Lung (tissue), 12 donors: Measurements from ENCODE around the gene GAREM2. TPM values are rescaled to one million over a fixed set of nuclear protein-coding genes. Genes with fewer than 3 reads are reported as not detected.

Experiments
- ATAC-seq: fragments of 200-7000 bp; cut with Tn5 transposase; one replicate; pipeline ENCODE4 v1.9.1; 2020; ENCODE audit warnings: moderate number of reproducible peaks; ENCODE audit not compliant: insufficient read depth, low FRiP score
- DNase-seq, 3 donors: peaks; one replicate each; pipeline ENCODE4 v3.0.0-alpha.2; 2013 to 2017
- H3K27ac ChIP-seq, 2 donors: one replicate each; pipeline ENCODE4 v1.5.1; 2013; ENCODE audit warnings: mild to moderate bottlenecking in 2 of 2, moderate library complexity in 2 of 2, control low read depth in 1 of 2, inconsistent platforms in 1 of 2, low read depth in 1 of 2, low read length in 1 of 2
- H3K27me3 ChIP-seq, 3 donors: one replicate each; pipeline ENCODE4 v1.5.1; 2013; ENCODE audit warnings: low read length in 2 of 3; ENCODE audit not compliant: control insufficient read depth in 3 of 3, insufficient read depth in 3 of 3
- H3K36me3 ChIP-seq, 4 donors: one replicate each; pipeline ENCODE4 v1.5.1; 2013; ENCODE audit warnings: low read length in 4 of 4, mild to moderate bottlenecking in 1 of 4, moderate library complexity in 1 of 4; ENCODE audit not compliant: control insufficient read depth in 4 of 4, insufficient read depth in 4 of 4
- H3K4me1 ChIP-seq, 5 donors: one replicate each; pipeline ENCODE4 v1.5.1; 2013; ENCODE audit warnings: low read length in 5 of 5, mild to moderate bottlenecking in 2 of 5, moderate library complexity in 1 of 5; ENCODE audit not compliant: control insufficient read depth in 5 of 5, insufficient read depth in 5 of 5
- H3K4me3 ChIP-seq: one replicate; pipeline ENCODE4 v1.5.1; 2013; ENCODE audit warnings: mild to moderate bottlenecking, control low read depth, moderate library complexity
- H3K9ac ChIP-seq, 2 donors: one replicate each; pipeline ENCODE4 v1.5.1; 2013; ENCODE audit warnings: low read length in 2 of 2, control low read depth in 1 of 2; ENCODE audit not compliant: insufficient read depth in 1 of 2
- H3K9me3 ChIP-seq, 4 donors: one replicate each; pipeline ENCODE4 v1.5.1; 2013; ENCODE audit warnings: low read length in 3 of 4, mild to moderate bottlenecking in 1 of 4, moderate library complexity in 1 of 4; ENCODE audit not compliant: control insufficient read depth in 4 of 4, insufficient read depth in 3 of 4
- WGBS, 2 donors: extraction: QIAGEN DNeasy Blood & Tissue Kit; methylation state at CpG; one replicate each; pipeline ENCODE4 v1.1.7; 2013; 5-methylcytosine and 5-hydroxymethylcytosine counted together
- polyA plus RNA-seq, 2 donors: library from polyadenylated mRNA; stranded (reverse); fragments of 200-250 nt; gene quantifications; one replicate each; pipeline ENCODE4 v1.2.1, GENCODE V29; 2013
- total RNA-seq, 2 donors: library from RNA; depleted of rRNA in 1 of 2; stranded (reverse); fragments of >200 nt in 1 of 2; gene quantifications; one replicate each; pipeline ENCODE4 v1.2.1, GENCODE V29; 2014 to 2021
- TF ChIP-seq, protein P1 (sequence below): IDR thresholded peaks from 2 replicates; pipeline ENCODE4 v1.5.1; 2012; ENCODE audit warnings: mild to moderate bottlenecking; ENCODE audit errors: control extremely low read depth, extremely low read depth
- donor health status: control.
- donor health status: control.
- donor health status: Bipolar disorder and iron deficiency.
- donor health status: healthy.
- donor health status: DM: yes; HTN: yes; CAD: no.

The GAREM2 gene
- total and polyA plus RNA-seq, 4 donors: 0.37 to 2.8 (median 1.3) TPM

DNA sequence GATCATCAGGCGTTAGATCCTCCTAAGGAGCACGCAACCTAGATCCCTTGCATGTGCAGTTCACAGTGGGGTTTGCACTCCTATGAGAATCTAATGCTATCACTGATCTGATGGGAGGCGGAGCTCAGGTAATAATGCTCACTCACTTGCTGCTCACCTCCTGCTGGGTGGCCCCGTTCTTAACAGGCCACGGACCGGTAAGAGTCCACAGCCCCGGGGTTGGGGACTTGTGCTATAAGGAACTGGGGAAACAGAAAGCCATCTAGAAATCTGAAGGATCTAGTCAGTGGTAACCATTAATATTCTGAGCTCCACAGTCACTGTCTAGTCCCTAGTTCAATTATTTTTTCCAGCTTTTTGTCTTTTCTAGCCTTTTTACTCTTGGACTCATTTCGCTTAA, 44.7 kb upstream of the GAREM2 start:
- Histone ChIP-seq H3K9me3 (no peaks in the 10 kb centered on the region), H3K4me3 (no peak overlapping the region), H3K9ac (no peak overlapping the region), H3K4me1 (peaks cover 0 to 14% (median 0%) of the 10 kb centered on the region in 5 donors), H3K27me3 (no peaks in the 10 kb centered on the region), H3K36me3 (peaks cover 4 to 9% (median 6%) of the 10 kb centered on the region in 4 donors), H3K27ac (no peak overlapping the region)
- ATAC-seq (no peak), DNase-seq (no peak)
- TF ChIP-seq, protein P1, sequence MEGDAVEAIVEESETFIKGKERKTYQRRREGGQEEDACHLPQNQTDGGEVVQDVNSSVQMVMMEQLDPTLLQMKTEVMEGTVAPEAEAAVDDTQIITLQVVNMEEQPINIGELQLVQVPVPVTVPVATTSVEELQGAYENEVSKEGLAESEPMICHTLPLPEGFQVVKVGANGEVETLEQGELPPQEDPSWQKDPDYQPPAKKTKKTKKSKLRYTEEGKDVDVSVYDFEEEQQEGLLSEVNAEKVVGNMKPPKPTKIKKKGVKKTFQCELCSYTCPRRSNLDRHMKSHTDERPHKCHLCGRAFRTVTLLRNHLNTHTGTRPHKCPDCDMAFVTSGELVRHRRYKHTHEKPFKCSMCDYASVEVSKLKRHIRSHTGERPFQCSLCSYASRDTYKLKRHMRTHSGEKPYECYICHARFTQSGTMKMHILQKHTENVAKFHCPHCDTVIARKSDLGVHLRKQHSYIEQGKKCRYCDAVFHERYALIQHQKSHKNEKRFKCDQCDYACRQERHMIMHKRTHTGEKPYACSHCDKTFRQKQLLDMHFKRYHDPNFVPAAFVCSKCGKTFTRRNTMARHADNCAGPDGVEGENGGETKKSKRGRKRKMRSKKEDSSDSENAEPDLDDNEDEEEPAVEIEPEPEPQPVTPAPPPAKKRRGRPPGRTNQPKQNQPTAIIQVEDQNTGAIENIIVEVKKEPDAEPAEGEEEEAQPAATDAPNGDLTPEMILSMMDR: no peak
- WGBS, 2 donors: 94 to 97% methylated on average over 8 of the region's 8 CpGs

- Histone ChIP-seq H3K36me3 (peaks cover 4 to 9% (median 7%) of the 10 kb centered on the region in 4 donors), H3K9ac (no peak overlapping the region), H3K4me3 (no peak overlapping the region), H3K27ac (no peak overlapping the region), H3K4me1 (peaks cover 0 to 6% (median 0%) of the 10 kb centered on the region in 5 donors), H3K27me3 (no peaks in the 10 kb centered on the region), H3K9me3 (no peaks in the 10 kb centered on the region)
- TF ChIP-seq, protein P1: no peak
- WGBS, 2 donors: 84 to 92% methylated on average over 3 of the region's 3 CpGs
- ATAC-seq: no peak
- DNase-seq: no peak
Measured at GRCh38 chr2:26130763-26131162, 42.1 kb upstream of the GAREM2 start.

GRCh38 chr2:26136451-26136850, 36.4 kb upstream of the GAREM2 start:
- H3K4me1 ChIP-seq: peaks cover 0 to 13% (median 3%) of the 10 kb centered on the region in 5 donors
- no peaks in the 10 kb centered on the region for H3K9me3 ChIP-seq
- H3K9ac ChIP-seq: no peak overlapping the region
- TF ChIP-seq, protein P1: no peak
- DNase-seq (peak in 2 of 3 donors; percentile 67 to 78), ATAC-seq (no peak)
- no peak overlapping the region for H3K4me3 ChIP-seq
- 72 to 84% methylated on average over 3 of the region's 3 CpGs for WGBS, 2 donors
- peaks cover 0 to 6% (median 3%) of the 10 kb centered on the region in 4 donors for H3K36me3 ChIP-seq
- H3K27ac ChIP-seq: no peak overlapping the region
- no peaks in the 10 kb centered on the region for H3K27me3 ChIP-seq
